ENCODE measurements around the gene IL15RA.

DNA sequence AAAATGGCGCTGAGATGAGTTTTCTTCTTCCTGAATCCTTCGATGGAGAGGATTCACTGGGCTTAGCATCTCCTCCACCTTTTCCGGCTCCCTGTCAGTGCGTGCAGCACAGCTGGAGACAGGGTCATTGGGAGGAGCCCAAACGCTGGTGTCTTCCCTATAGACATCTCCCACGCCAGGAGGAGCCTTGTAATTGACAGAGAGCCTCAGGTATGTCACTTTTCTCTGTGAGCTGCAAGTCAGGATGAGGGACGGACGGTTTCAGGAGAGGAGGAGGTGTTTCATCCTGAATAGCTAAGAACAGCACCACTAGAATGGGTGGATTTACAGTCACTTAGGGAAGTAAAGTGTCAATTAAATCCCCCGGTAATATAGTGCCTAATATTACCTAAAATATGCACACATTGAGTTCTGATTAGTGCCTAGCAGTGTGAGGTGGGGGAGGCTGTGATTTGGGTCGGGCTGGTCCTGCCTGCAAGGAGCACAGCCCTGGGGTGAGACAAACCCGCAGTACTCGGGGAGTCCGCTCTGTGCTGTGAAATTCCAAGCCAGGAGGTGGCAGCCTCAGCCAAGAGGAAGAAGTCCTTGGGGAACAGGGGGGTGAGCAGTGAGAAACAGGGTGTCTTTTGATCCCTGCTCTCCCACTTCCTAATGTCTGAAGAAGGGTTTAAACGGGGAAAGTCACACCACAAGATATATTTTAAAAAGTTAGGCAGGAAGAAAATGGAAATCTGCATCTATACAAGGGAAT lies 28.2 kb downstream of the IL15RA start:
- TF ChIP-seq POLR2A (IDR thresholded peaks at IDR 0.05; ENCODE audit: low read depth, low read length) (no peak), POLR2AphosphoS5 (IDR thresholded peaks at IDR 0.05; ENCODE audit: low read depth, low read length) (no peak), TAF1 (IDR thresholded peaks at IDR 0.05; ENCODE audit: borderline replicate concordance, low read depth, low read length) (no peak)
